OCI-LY7 (cell line): Measurements from ENCODE around the gene SLC22A12. TPM values are rescaled to one million over a fixed set of nuclear protein-coding genes. Genes with fewer than 3 reads are reported as not detected.

Experiments used
- BruUV-seq: library from RNA; stranded (reverse); fragments of 400-500 nt; replicated peaks from 2 replicates; lab custom pipeline; 2021; lab: Mats Ljungman, UMichigan
- CTCF ChIA-PET: fragments of 300-600 bp; sonication (Branson Sonifier 250); formaldehyde crosslinking; loops from one replicate; lab custom pipeline; 2022; ENCODE audit warnings: antibody characterized with exemption; ENCODE audit not compliant: unreplicated experiment; lab: Charles Lee
- POLR2A ChIA-PET: fragments of 300-600 bp; sonication (Branson Sonifier 250); formaldehyde crosslinking; loops from one replicate; lab custom pipeline; 2022; ENCODE audit warnings: antibody characterized with exemption; lab: Charles Lee
- DNase-seq: peaks from one replicate; pipeline ENCODE4 v3.0.0-alpha.2; 2015; ENCODE audit warnings: low spot score
- H2AFZ ChIP-seq: fragments of 200-600 bp; sonication (generic), shearing (Covaris generic); 2 replicates; pipeline ENCODE4 v1.6.1; 2014; ENCODE audit warnings: mild to moderate bottlenecking, antibody characterized with exemption, low read length, moderate library complexity
- H3K27ac ChIP-seq: fragments of 200-600 bp; sonication (generic); 2 replicates; pipeline ENCODE4 v1.5.1; 2014; ENCODE audit warnings: mixed run types, low read depth, mild to moderate bottlenecking, moderate library complexity, low read length, inconsistent platforms; ENCODE audit not compliant: poor library complexity, severe bottlenecking
- H3K36me3 ChIP-seq: fragments of 200-600 bp; sonication (generic); 2 replicates; pipeline ENCODE4 v1.6.1; 2014; ENCODE audit warnings: mild to moderate bottlenecking, antibody characterized with exemption, low read length, moderate library complexity, mixed read lengths; ENCODE audit not compliant: insufficient read depth
- H3K4me1 ChIP-seq: fragments of 200-600 bp; sonication (generic); 2 replicates; pipeline ENCODE4 v1.5.1; 2014; ENCODE audit warnings: mild to moderate bottlenecking, low read length; ENCODE audit not compliant: insufficient read depth, poor library complexity, severe bottlenecking
- H3K4me2 ChIP-seq: fragments of 200-600 bp; sonication (generic); 2 replicates; pipeline ENCODE4 v1.6.1; 2014; ENCODE audit warnings: mild to moderate bottlenecking, low read length
- H3K4me3 ChIP-seq: fragments of 200-600 bp; sonication (generic); 2 replicates; pipeline ENCODE4 v1.5.1; 2014; ENCODE audit warnings: mild to moderate bottlenecking, low read depth, low read length; ENCODE audit not compliant: poor library complexity, severe bottlenecking
- H3K79me2 ChIP-seq: fragments of 200-600 bp; sonication (generic); 2 replicates; pipeline ENCODE4 v1.6.1; 2016; ENCODE audit warnings: low read depth, mild to moderate bottlenecking, low read length, moderate library complexity, mixed read lengths; ENCODE audit not compliant: insufficient read depth
- H3K9me2 ChIP-seq: fragments of 200-600 bp; sonication (generic); 2 replicates; pipeline ENCODE4 v1.6.1; 2016; ENCODE audit warnings: mild to moderate bottlenecking, low read length, mixed read lengths; ENCODE audit not compliant: insufficient read depth
- H3K9me3 ChIP-seq: fragments of 200-600 bp; sonication (generic); 2 replicates; pipeline ENCODE4 v1.6.1; 2014; ENCODE audit warnings: mild to moderate bottlenecking, mixed run types, low read length, mixed read lengths
- H4K20me1 ChIP-seq: fragments of 200-600 bp; sonication (generic); 2 replicates; pipeline ENCODE4 v1.6.1; 2014; ENCODE audit warnings: mild to moderate bottlenecking, antibody characterized with exemption, low read length, moderate library complexity, mixed read lengths; ENCODE audit not compliant: insufficient read depth
- EZH2phosphoT487 ChIP-seq: fragments of 200-600 bp; sonication (generic); IDR thresholded peaks from 2 replicates; pipeline ENCODE4 v1.6.1; 2018; ENCODE audit warnings: low read depth, borderline replicate concordance, mild to moderate bottlenecking, mixed run types, antibody characterized with exemption, low read length, moderate library complexity, mixed read lengths
- intact Hi-C: fragments of 100-400 bp; cut with micrococcal nuclease; formaldehyde crosslinking; loops from one replicate; pipeline ENCODE4 v1.10.0; 2022; ENCODE audit not compliant: unreplicated experiment
- total RNA-seq, 2 experiments: library from RNA; depleted of rRNA in 1 of 2; stranded (reverse); fragments of >200 nt in 1 of 2; shearing (Covaris generic) in 1 of 2; gene quantifications; 2 replicates each; pipeline ENCODE4 v1.2.3, GENCODE V29; 2014 to 2022
- TF ChIP-seq, protein P1 (sequence below): fragments of 200-600 bp; sonication (generic); conservative IDR thresholded peaks from 2 replicates; pipeline ENCODE4 v1.5.1; 2014; ENCODE audit warnings: mild to moderate bottlenecking, antibody characterized with exemption, low read length, moderate library complexity, mixed read lengths

The SLC22A12 gene
- total RNA-seq, 2 experiments from 2014 or later = not detected

DNA sequence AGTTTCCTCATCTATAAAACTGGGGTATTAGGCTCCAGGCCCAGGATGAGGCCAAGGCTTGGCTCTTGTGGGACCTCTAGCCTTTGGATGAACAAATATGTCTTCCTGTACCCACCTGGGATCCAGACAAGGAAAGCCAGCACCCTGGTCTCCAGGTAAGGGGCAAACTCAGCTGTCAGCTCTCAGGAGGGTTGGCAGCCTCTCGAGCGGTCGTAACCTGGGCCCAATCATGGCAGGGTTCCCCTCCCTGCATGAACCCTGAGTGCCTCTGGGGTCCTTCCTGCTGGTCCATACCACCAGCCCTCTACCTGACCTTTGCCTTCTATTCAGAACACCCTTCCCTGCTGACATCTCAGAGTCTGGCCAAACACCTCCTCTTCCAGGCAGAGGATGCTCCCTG lies 19.6 kb downstream of the SLC22A12 start:
- ChIA-PET CTCF (interaction anchor here (1.0 kb wide), 1 partner anchor 61 kb away, joined by 4 read pairs; no protein-coding TSS in a partner anchor), POLR2A (no interaction called here)
- no peaks in the 10 kb centered on the region for H3K36me3 ChIP-seq
- H2AFZ ChIP-seq = no peak overlapping the region
- H3K79me2 ChIP-seq = no peaks in the 10 kb centered on the region
- no peak overlapping the region for H3K27ac ChIP-seq
- H3K9me3 ChIP-seq = no peaks in the 10 kb centered on the region
- no TSS peak for BruUV-seq
- no peaks in the 10 kb centered on the region for H3K9me2 ChIP-seq
- no peak overlapping the region for H3K4me2 ChIP-seq
- no peak for TF ChIP-seq EZH2phosphoT487
- TF ChIP-seq, protein P1, sequence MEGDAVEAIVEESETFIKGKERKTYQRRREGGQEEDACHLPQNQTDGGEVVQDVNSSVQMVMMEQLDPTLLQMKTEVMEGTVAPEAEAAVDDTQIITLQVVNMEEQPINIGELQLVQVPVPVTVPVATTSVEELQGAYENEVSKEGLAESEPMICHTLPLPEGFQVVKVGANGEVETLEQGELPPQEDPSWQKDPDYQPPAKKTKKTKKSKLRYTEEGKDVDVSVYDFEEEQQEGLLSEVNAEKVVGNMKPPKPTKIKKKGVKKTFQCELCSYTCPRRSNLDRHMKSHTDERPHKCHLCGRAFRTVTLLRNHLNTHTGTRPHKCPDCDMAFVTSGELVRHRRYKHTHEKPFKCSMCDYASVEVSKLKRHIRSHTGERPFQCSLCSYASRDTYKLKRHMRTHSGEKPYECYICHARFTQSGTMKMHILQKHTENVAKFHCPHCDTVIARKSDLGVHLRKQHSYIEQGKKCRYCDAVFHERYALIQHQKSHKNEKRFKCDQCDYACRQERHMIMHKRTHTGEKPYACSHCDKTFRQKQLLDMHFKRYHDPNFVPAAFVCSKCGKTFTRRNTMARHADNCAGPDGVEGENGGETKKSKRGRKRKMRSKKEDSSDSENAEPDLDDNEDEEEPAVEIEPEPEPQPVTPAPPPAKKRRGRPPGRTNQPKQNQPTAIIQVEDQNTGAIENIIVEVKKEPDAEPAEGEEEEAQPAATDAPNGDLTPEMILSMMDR = no peak
- intact Hi-C loops = no loop called here
- H3K4me1 ChIP-seq = peaks cover 12% of the 10 kb centered on the region
- no peak overlapping the region for H3K4me3 ChIP-seq
- no peak for DNase-seq
- H4K20me1 ChIP-seq = no peaks in the 10 kb centered on the region

- H3K9me3 ChIP-seq = no peaks in the 10 kb centered on the region
- no TSS peak for BruUV-seq
- TF ChIP-seq, protein P1 = no peak
- no peak for TF ChIP-seq EZH2phosphoT487
- H3K27ac ChIP-seq = no peak overlapping the region
- H3K4me1 ChIP-seq = peaks cover 12% of the 10 kb centered on the region
- no peaks in the 10 kb centered on the region for H4K20me1 ChIP-seq
- no peak overlapping the region for H2AFZ ChIP-seq
- DNase-seq = no peak
- POLR2A ChIA-PET = no interaction called here
- H3K4me2 ChIP-seq = no peak overlapping the region
- intact Hi-C loops = no loop called here
- no peaks in the 10 kb centered on the region for H3K9me2 ChIP-seq
- H3K79me2 ChIP-seq = no peaks in the 10 kb centered on the region
- H3K4me3 ChIP-seq = no peak overlapping the region
- H3K36me3 ChIP-seq = no peaks in the 10 kb centered on the region
- CTCF ChIA-PET = interaction anchor here (1.0 kb wide), 1 partner anchor 61 kb away, joined by 4 read pairs; no protein-coding TSS in a partner anchor
These were observed 20.2 kb downstream of the SLC22A12 start for GRCh38 chr11:64611176-64611575.

GRCh38 chr11:64611869-64612646 lies 21.0 kb downstream of the SLC22A12 start:
- TF ChIP-seq, protein P1 = no peak
- no peak for TF ChIP-seq EZH2phosphoT487
- no peak overlapping the region for H3K27ac ChIP-seq
- no peaks in the 10 kb centered on the region for H3K9me3 ChIP-seq
- no peak overlapping the region for H2AFZ ChIP-seq
- no peak overlapping the region for H3K4me2 ChIP-seq
- ChIA-PET POLR2A (no interaction called here), CTCF (no interaction called here)
- H3K9me2 ChIP-seq = no peaks in the 10 kb centered on the region
- no peaks in the 10 kb centered on the region for H4K20me1 ChIP-seq
- peaks cover 12% of the 10 kb centered on the region for H3K4me1 ChIP-seq
- BruUV-seq = no TSS peak
- H3K79me2 ChIP-seq = no peaks in the 10 kb centered on the region
- no peaks in the 10 kb centered on the region for H3K36me3 ChIP-seq
- DNase-seq = no peak
- intact Hi-C loops = no loop called here
- H3K4me3 ChIP-seq = no peak overlapping the region
